HUES48 (cell line): ENCODE results near the gene NR2E1.
A peak's percentile ranks its signal among the peaks of the same experiment; 100 is the strongest.

Experiments
- H3K27ac ChIP-seq: one replicate; pipeline ENCODE4 v1.7.0; 2013; ENCODE audit warnings: low read depth, low read length, inconsistent platforms
- H3K27me3 ChIP-seq: 2 replicates; pipeline ENCODE4 v1.6.1; 2013; ENCODE audit warnings: mild to moderate bottlenecking, low read length; ENCODE audit not compliant: control insufficient read depth, insufficient read depth
- H3K36me3 ChIP-seq: 2 replicates; pipeline ENCODE4 v1.6.1; 2013; ENCODE audit warnings: low read length; ENCODE audit not compliant: control insufficient read depth, insufficient read depth
- H3K4me1 ChIP-seq: 2 replicates; pipeline ENCODE4 v1.6.1; 2013; ENCODE audit warnings: mild to moderate bottlenecking, low read length; ENCODE audit not compliant: control insufficient read depth, insufficient read depth
- H3K4me3 ChIP-seq: 2 replicates; pipeline ENCODE4 v1.5.1; 2013; ENCODE audit warnings: mild to moderate bottlenecking, low read depth, low read length
- H3K9ac ChIP-seq: 2 replicates; pipeline ENCODE4 v1.6.1; 2013; ENCODE audit warnings: mild to moderate bottlenecking, low read depth, low read length, moderate library complexity
- H3K9me3 ChIP-seq: 2 replicates; pipeline ENCODE4 v1.6.1; 2013; ENCODE audit warnings: low read length; ENCODE audit not compliant: control insufficient read depth, insufficient read depth

The NR2E1 gene

GRCh38 chr6:108123946-108124345, 41.9 kb upstream of the NR2E1 start:
- H3K27me3 ChIP-seq = peaks cover 100% of the 10 kb centered on the region
- no peaks in the 10 kb centered on the region for H3K9me3 ChIP-seq
- H3K4me1 ChIP-seq = peaks cover 24% of the 10 kb centered on the region
- no peak overlapping the region for H3K9ac ChIP-seq
- H3K4me3 ChIP-seq = no peak overlapping the region
- no peaks in the 10 kb centered on the region for H3K36me3 ChIP-seq
- no peak overlapping the region for H3K27ac ChIP-seq

- H3K9me3 ChIP-seq = no peaks in the 10 kb centered on the region
- H3K36me3 ChIP-seq = no peaks in the 10 kb centered on the region
- H3K27me3 ChIP-seq = peaks cover 100% of the 10 kb centered on the region
- H3K9ac ChIP-seq = no peak overlapping the region
- no peak overlapping the region for H3K4me3 ChIP-seq
- H3K4me1 ChIP-seq = peaks cover 13% of the 10 kb centered on the region
- H3K27ac ChIP-seq = no peak overlapping the region
These were observed 38.8 kb upstream of the NR2E1 start for GRCh38 chr6:108127056-108127455.

GRCh38 chr6:108127826-108128225, 38.0 kb upstream of the NR2E1 start:
- H3K36me3 ChIP-seq = no peaks in the 10 kb centered on the region
- peaks cover 13% of the 10 kb centered on the region for H3K4me1 ChIP-seq
- H3K9ac ChIP-seq = no peak overlapping the region
- H3K27ac ChIP-seq = no peak overlapping the region
- H3K9me3 ChIP-seq = no peaks in the 10 kb centered on the region
- H3K27me3 ChIP-seq = peaks cover 100% of the 10 kb centered on the region
- no peak overlapping the region for H3K4me3 ChIP-seq

GRCh38 chr6:108130262-108130661, 35.6 kb upstream of the NR2E1 start:
- Histone ChIP-seq H3K4me1 (peaks cover 18% of the 10 kb centered on the region), H3K4me3 (no peak overlapping the region), H3K36me3 (no peaks in the 10 kb centered on the region), H3K27me3 (peaks cover 98% of the 10 kb centered on the region), H3K27ac (no peak overlapping the region), H3K9ac (no peak overlapping the region), H3K9me3 (no peaks in the 10 kb centered on the region)

- peaks cover 94% of the 10 kb centered on the region for H3K27me3 ChIP-seq
These were observed 33.0 kb upstream of the NR2E1 start for GRCh38 chr6:108132863-108133262.

GRCh38 chr6:108133594-108134179, 32.1 kb upstream of the NR2E1 start:
- Histone ChIP-seq H3K9ac (0 out of 2 replicates have a peak overlapping the region, but pooled peaks have one; percentile 1), H3K27me3 (peaks cover 91% of the 10 kb centered on the region), H3K4me1 (peaks cover 18% of the 10 kb centered on the region), H3K9me3 (no peaks in the 10 kb centered on the region), H3K4me3 (peak overlapping the region; percentile 43; the same call in 1 of the 2 replicates), H3K27ac (peak overlapping the region; percentile 79), H3K36me3 (no peaks in the 10 kb centered on the region)

More at GRCh38 chr6:108132863-108133262, 33.0 kb upstream of the NR2E1 start:
- H3K9ac ChIP-seq = no peak overlapping the region
- no peak overlapping the region for H3K4me3 ChIP-seq
- no peak overlapping the region for H3K27ac ChIP-seq
- no peaks in the 10 kb centered on the region for H3K9me3 ChIP-seq
- H3K4me1 ChIP-seq = peaks cover 18% of the 10 kb centered on the region
- H3K36me3 ChIP-seq = no peaks in the 10 kb centered on the region

GRCh38 chr6:108134213-108134970, 31.4 kb upstream of the NR2E1 start:
- Histone ChIP-seq H3K9ac (peak overlapping the region; percentile 33; the same call in 1 of the 2 replicates), H3K27ac (peak overlapping the region; percentile 79), H3K4me1 (peaks cover 18% of the 10 kb centered on the region), H3K9me3 (no peaks in the 10 kb centered on the region), H3K4me3 (peak overlapping the region; percentile 55), H3K27me3 (peaks cover 84% of the 10 kb centered on the region), H3K36me3 (no peaks in the 10 kb centered on the region)

GRCh38 chr6:108142240-108142639, 23.6 kb upstream of the NR2E1 start:
- Histone ChIP-seq H3K4me1 (no peaks in the 10 kb centered on the region), H3K9me3 (no peaks in the 10 kb centered on the region), H3K4me3 (no peak overlapping the region), H3K9ac (no peak overlapping the region), H3K36me3 (no peaks in the 10 kb centered on the region), H3K27ac (no peak overlapping the region), H3K27me3 (peaks cover 29% of the 10 kb centered on the region; the same call in 1 of the 2 replicates)

- H3K36me3 ChIP-seq = no peaks in the 10 kb centered on the region
- H3K27ac ChIP-seq = no peak overlapping the region
- H3K9ac ChIP-seq = no peak overlapping the region
These were observed 20.2 kb upstream of the NR2E1 start for GRCh38 chr6:108145639-108146038.

GRCh38 chr6:108152446-108152845, 13.4 kb upstream of the NR2E1 start:
- peaks cover 53% of the 10 kb centered on the region for H3K27me3 ChIP-seq
- no peak overlapping the region for H3K9ac ChIP-seq
- no peaks in the 10 kb centered on the region for H3K36me3 ChIP-seq
- H3K4me3 ChIP-seq = no peak overlapping the region
- H3K27ac ChIP-seq = no peak overlapping the region
- H3K9me3 ChIP-seq = no peaks in the 10 kb centered on the region
- peaks cover 13% of the 10 kb centered on the region for H3K4me1 ChIP-seq

More at GRCh38 chr6:108145639-108146038, 20.2 kb upstream of the NR2E1 start:
- Histone ChIP-seq H3K4me1 (no peaks in the 10 kb centered on the region), H3K9me3 (no peaks in the 10 kb centered on the region), H3K27me3 (peaks cover 21% of the 10 kb centered on the region), H3K4me3 (no peak overlapping the region)
